ENCODE data around the gene GKN2. TPM values are rescaled to one million over a fixed set of nuclear protein-coding genes. Genes with fewer than 3 reads are reported as not detected.

The GKN2 gene
- polyA plus RNA-seq, 1 donor from 2014 or later = not detected

DNA sequence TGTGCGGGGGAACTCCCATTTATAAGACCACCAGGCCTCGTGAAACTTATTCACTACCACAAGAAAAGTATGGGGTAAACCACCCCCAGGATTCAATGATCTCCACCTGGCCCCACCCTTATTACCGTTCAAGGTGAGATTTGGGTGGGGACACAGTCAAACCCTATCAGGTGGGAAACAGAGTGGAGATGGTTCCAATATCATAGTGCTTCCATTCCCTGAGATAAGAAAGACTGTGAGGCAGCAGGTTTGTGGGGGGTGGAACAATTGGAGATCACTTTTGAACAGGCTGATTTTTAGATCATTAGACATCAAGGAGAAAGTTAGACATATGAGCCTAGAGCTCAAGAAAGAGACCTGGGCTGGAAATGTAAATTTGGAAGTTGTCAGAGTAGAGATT, 39.3 kb downstream of the GKN2 start:
- Histone ChIP-seq H4K20me1 (ENCODE audit: insufficient read depth) (no peaks in the 10 kb centered on the region), H3K27me3 (ENCODE audit: insufficient read depth, low read depth, low read length) (no peaks in the 10 kb centered on the region), H2AFZ (ENCODE audit: low read depth, low read length) (no peak overlapping the region), H3K9me3 (ENCODE audit: low read length) (no peaks in the 10 kb centered on the region), H3K4me3 (ENCODE audit: low read length) (no peak overlapping the region), H3K4me2 (ENCODE audit: low read length) (no peak overlapping the region), H3K9ac (ENCODE audit: low read length) (no peak overlapping the region), H3K36me3 (ENCODE audit: insufficient read depth, low read length) (no peaks in the 10 kb centered on the region), H3K27ac (ENCODE audit: low read length) (no peak overlapping the region), H3F3A (ENCODE audit: insufficient read depth, low read length, poor library complexity, severe bottlenecking) (no peaks in the 10 kb centered on the region), H3K79me2 (replicated peaks; ENCODE audit: insufficient read depth, low read length) (no peaks in the 10 kb centered on the region), H3K9me2 (ENCODE audit: insufficient read depth, low read length) (no peaks in the 10 kb centered on the region)
- TF ChIP-seq, protein P1, sequence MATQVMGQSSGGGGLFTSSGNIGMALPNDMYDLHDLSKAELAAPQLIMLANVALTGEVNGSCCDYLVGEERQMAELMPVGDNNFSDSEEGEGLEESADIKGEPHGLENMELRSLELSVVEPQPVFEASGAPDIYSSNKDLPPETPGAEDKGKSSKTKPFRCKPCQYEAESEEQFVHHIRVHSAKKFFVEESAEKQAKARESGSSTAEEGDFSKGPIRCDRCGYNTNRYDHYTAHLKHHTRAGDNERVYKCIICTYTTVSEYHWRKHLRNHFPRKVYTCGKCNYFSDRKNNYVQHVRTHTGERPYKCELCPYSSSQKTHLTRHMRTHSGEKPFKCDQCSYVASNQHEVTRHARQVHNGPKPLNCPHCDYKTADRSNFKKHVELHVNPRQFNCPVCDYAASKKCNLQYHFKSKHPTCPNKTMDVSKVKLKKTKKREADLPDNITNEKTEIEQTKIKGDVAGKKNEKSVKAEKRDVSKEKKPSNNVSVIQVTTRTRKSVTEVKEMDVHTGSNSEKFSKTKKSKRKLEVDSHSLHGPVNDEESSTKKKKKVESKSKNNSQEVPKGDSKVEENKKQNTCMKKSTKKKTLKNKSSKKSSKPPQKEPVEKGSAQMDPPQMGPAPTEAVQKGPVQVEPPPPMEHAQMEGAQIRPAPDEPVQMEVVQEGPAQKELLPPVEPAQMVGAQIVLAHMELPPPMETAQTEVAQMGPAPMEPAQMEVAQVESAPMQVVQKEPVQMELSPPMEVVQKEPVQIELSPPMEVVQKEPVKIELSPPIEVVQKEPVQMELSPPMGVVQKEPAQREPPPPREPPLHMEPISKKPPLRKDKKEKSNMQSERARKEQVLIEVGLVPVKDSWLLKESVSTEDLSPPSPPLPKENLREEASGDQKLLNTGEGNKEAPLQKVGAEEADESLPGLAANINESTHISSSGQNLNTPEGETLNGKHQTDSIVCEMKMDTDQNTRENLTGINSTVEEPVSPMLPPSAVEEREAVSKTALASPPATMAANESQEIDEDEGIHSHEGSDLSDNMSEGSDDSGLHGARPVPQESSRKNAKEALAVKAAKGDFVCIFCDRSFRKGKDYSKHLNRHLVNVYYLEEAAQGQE (IDR thresholded peaks at IDR 0.05; ENCODE audit: borderline replicate concordance) = no peak
- TF ChIP-seq, protein P2, sequence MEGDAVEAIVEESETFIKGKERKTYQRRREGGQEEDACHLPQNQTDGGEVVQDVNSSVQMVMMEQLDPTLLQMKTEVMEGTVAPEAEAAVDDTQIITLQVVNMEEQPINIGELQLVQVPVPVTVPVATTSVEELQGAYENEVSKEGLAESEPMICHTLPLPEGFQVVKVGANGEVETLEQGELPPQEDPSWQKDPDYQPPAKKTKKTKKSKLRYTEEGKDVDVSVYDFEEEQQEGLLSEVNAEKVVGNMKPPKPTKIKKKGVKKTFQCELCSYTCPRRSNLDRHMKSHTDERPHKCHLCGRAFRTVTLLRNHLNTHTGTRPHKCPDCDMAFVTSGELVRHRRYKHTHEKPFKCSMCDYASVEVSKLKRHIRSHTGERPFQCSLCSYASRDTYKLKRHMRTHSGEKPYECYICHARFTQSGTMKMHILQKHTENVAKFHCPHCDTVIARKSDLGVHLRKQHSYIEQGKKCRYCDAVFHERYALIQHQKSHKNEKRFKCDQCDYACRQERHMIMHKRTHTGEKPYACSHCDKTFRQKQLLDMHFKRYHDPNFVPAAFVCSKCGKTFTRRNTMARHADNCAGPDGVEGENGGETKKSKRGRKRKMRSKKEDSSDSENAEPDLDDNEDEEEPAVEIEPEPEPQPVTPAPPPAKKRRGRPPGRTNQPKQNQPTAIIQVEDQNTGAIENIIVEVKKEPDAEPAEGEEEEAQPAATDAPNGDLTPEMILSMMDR (IDR thresholded peaks at IDR 0.05; ENCODE audit: poor library complexity, severe bottlenecking) = no peak
- TF ChIP-seq TAF1 (IDR thresholded peaks at IDR 0.05; ENCODE audit: low read depth) (no peak), EP300 (conservative IDR thresholded peaks at IDR 0.05; ENCODE audit: poor library complexity, severe bottlenecking) (no peak), MXI1 (conservative IDR thresholded peaks at IDR 0.05; ENCODE audit: poor library complexity, severe bottlenecking) (no peak), RAD21 (conservative IDR thresholded peaks at IDR 0.05) (no peak), EZH2 (IDR thresholded peaks at IDR 0.05; ENCODE audit: borderline replicate concordance, insufficient read depth, low read length, poor library complexity, severe bottlenecking) (no peak), SMC3 (conservative IDR thresholded peaks at IDR 0.05; ENCODE audit: poor library complexity) (no peak), POLR2AphosphoS5 (IDR thresholded peaks at IDR 0.05) (no peak)

DNA sequence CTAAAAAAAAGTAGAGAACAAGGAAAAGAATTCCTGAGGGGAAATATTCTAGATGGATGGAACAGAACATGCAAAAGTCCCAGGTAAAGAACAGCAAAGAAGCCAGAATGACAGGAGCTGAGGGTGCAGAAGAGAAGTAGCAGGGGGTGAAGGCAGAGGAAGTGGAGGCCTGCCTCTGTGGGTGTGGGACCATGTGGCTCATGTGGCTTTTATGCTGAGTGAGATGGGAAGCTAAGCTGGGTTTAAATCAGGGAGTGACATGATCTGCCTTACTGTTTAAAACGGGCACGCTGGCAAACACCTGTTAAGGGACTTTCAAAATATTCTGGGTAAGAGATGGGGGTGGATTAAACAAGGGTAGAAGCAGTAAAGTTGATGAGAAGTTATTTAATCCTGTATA, 40.0 kb downstream of the GKN2 start:
- no peaks in the 10 kb centered on the region for H3F3A ChIP-seq (ENCODE audit: insufficient read depth, low read length, poor library complexity, severe bottlenecking)
- no peaks in the 10 kb centered on the region for H4K20me1 ChIP-seq (ENCODE audit: insufficient read depth)
- H3K4me2 ChIP-seq (ENCODE audit: low read length) = no peak overlapping the region
- H3K4me3 ChIP-seq (ENCODE audit: low read length) = no peak overlapping the region
- no peak overlapping the region for H3K27ac ChIP-seq (ENCODE audit: low read length)
- no peak overlapping the region for H2AFZ ChIP-seq (ENCODE audit: low read depth, low read length)
- H3K9ac ChIP-seq (ENCODE audit: low read length) = no peak overlapping the region
- H3K36me3 ChIP-seq (ENCODE audit: insufficient read depth, low read length) = no peaks in the 10 kb centered on the region
- no peaks in the 10 kb centered on the region for H3K27me3 ChIP-seq (ENCODE audit: insufficient read depth, low read depth, low read length)
- TF ChIP-seq, protein P1 (IDR thresholded peaks at IDR 0.05; ENCODE audit: borderline replicate concordance) = no peak
- TF ChIP-seq EZH2 (IDR thresholded peaks at IDR 0.05; ENCODE audit: borderline replicate concordance, insufficient read depth, low read length, poor library complexity, severe bottlenecking) = no peak
- TF ChIP-seq MXI1 (conservative IDR thresholded peaks at IDR 0.05; ENCODE audit: poor library complexity, severe bottlenecking) = no peak
- TF ChIP-seq, protein P2 (IDR thresholded peaks at IDR 0.05; ENCODE audit: poor library complexity, severe bottlenecking) = no peak
- no peak for TF ChIP-seq SMC3 (conservative IDR thresholded peaks at IDR 0.05; ENCODE audit: poor library complexity)
- TF ChIP-seq POLR2AphosphoS5 (IDR thresholded peaks at IDR 0.05) = no peak
- TF ChIP-seq RAD21 (conservative IDR thresholded peaks at IDR 0.05) = no peak
- no peak for TF ChIP-seq TAF1 (IDR thresholded peaks at IDR 0.05; ENCODE audit: low read depth)
- no peak for TF ChIP-seq EP300 (conservative IDR thresholded peaks at IDR 0.05; ENCODE audit: poor library complexity, severe bottlenecking)
- H3K9me3 ChIP-seq (ENCODE audit: low read length) = no peaks in the 10 kb centered on the region
- H3K79me2 ChIP-seq (replicated peaks; ENCODE audit: insufficient read depth, low read length) = no peaks in the 10 kb centered on the region
- no peaks in the 10 kb centered on the region for H3K9me2 ChIP-seq (ENCODE audit: insufficient read depth, low read length)

All from neural cell (in vitro differentiated cells).